Smooth muscle cell (in vitro differentiated cells): ENCODE results near the gene RNGTT. TPM values are rescaled to one million over a fixed set of nuclear protein-coding genes. Genes with fewer than 3 reads are reported as not detected.

ENCODE experiments used
- DNase-seq: peaks from one replicate; lab custom pipeline; 2025; ENCODE audit not compliant: unreplicated experiment; lab: John Stamatoyannopoulos, UW
- H2AFZ ChIP-seq: fragments of 200-600 bp; sonication (generic); 2 replicates; pipeline ENCODE4 v1.6.0; 2016; ENCODE audit warnings: antibody characterized with exemption, low read depth, mild to moderate bottlenecking
- H3F3A ChIP-seq: fragments of 200-600 bp; sonication (generic); 2 replicates; pipeline ENCODE4 v1.6.0; 2017; ENCODE audit warnings: antibody characterized with exemption, low read depth
- H3K27ac ChIP-seq: fragments of 200-600 bp; sonication (generic); 2 replicates; pipeline ENCODE4 v1.5.1; 2016; ENCODE audit warnings: low read depth, mild to moderate bottlenecking
- H3K27me3 ChIP-seq: fragments of 200-600 bp; sonication (generic); 2 replicates; pipeline ENCODE4 v1.6.1; 2016; ENCODE audit warnings: low read depth, mild to moderate bottlenecking
- H3K36me3 ChIP-seq: fragments of 200-600 bp; sonication (generic); 2 replicates; pipeline ENCODE4 v1.5.1; 2016; ENCODE audit warnings: low read depth
- H3K4me1 ChIP-seq: fragments of 200-600 bp; sonication (generic); 2 replicates; pipeline ENCODE4 v1.5.1; 2016; ENCODE audit warnings: low read depth
- H3K4me2 ChIP-seq: fragments of 200-600 bp; sonication (generic); 2 replicates; pipeline ENCODE4 v1.6.0; 2016; ENCODE audit warnings: mild to moderate bottlenecking
- H3K4me3 ChIP-seq: fragments of 200-600 bp; sonication (generic); 2 replicates; pipeline ENCODE4 v1.5.1; 2016; ENCODE audit warnings: mild to moderate bottlenecking
- H3K79me2 ChIP-seq: fragments of 200-600 bp; sonication (generic); 2 replicates; pipeline ENCODE4 v1.6.0; 2016; ENCODE audit warnings: low read depth, mild to moderate bottlenecking
- H3K9ac ChIP-seq: fragments of 200-600 bp; sonication (generic); 2 replicates; pipeline ENCODE4 v1.6.0; 2016; ENCODE audit warnings: low read depth
- H3K9me3 ChIP-seq: fragments of 200-600 bp; sonication (generic); replicated peaks from 2 replicates; pipeline ENCODE4 v1.5.1; 2016; ENCODE audit warnings: low read depth
- H4K20me1 ChIP-seq: fragments of 200-600 bp; sonication (generic); 2 replicates; pipeline ENCODE4 v1.6.0; 2016; ENCODE audit warnings: low read depth
- CTCF ChIP-seq: fragments of 200-600 bp; sonication (generic); IDR thresholded peaks from 2 replicates; pipeline ENCODE4 v1.5.1; 2017; ENCODE audit warnings: borderline replicate concordance, mild to moderate bottlenecking, antibody characterized with exemption; ENCODE audit not compliant: insufficient read depth, poor library complexity, severe bottlenecking
- WGBS: methylation state at CpG from one replicate; pipeline ENCODE4 v1.1.7; 2016; ENCODE audit warnings: low lambda C conversion rate; 5-methylcytosine and 5-hydroxymethylcytosine counted together
- polyA plus RNA-seq: library from polyadenylated mRNA; unstranded; fragments of >200 nt; fragmentation: Nextera tagmentation; extraction: Ambion mirVana; gene quantifications from 2 replicates; pipeline ENCODE4 v1.2.1, GENCODE V29; 2016
- total RNA-seq: library from RNA; depleted of rRNA; stranded (reverse); fragments of >200 nt; gene quantifications from 2 replicates; pipeline ENCODE4 v1.2.3, GENCODE V29; 2014

The RNGTT gene
- total and polyA plus RNA-seq, 2 experiments from 2014 or later, result 7.5 to 22.7 TPM

GRCh38 chr6:88860310-88860709 is 103.1 kb downstream of the RNGTT start:
- H3K79me2 ChIP-seq, result no peaks in the 10 kb centered on the region
- no peak overlapping the region for H3K4me3 ChIP-seq
- no peaks in the 10 kb centered on the region for H3K36me3 ChIP-seq
- no peak overlapping the region for H3K27ac ChIP-seq
- TF ChIP-seq CTCF, result no peak
- H4K20me1 ChIP-seq, result no peaks in the 10 kb centered on the region
- no peak overlapping the region for H2AFZ ChIP-seq
- no peaks in the 10 kb centered on the region for H3K9me3 ChIP-seq
- H3F3A ChIP-seq, result no peaks in the 10 kb centered on the region
- H3K4me1 ChIP-seq, result no peaks in the 10 kb centered on the region
- no peak overlapping the region for H3K9ac ChIP-seq
- WGBS, result 95% methylated on average over 2 of the region's 2 CpGs
- H3K27me3 ChIP-seq, result no peaks in the 10 kb centered on the region
- no peak for DNase-seq
- H3K4me2 ChIP-seq, result no peak overlapping the region

GRCh38 chr6:88858455-88858854 is 105.0 kb downstream of the RNGTT start:
- Histone ChIP-seq H3K9me3 (no peaks in the 10 kb centered on the region), H3K36me3 (no peaks in the 10 kb centered on the region), H3K4me1 (no peaks in the 10 kb centered on the region), H4K20me1 (no peaks in the 10 kb centered on the region), H3K9ac (no peak overlapping the region), H2AFZ (no peak overlapping the region), H3K4me3 (no peak overlapping the region), H3K27me3 (no peaks in the 10 kb centered on the region), H3F3A (no peaks in the 10 kb centered on the region), H3K27ac (no peak overlapping the region), H3K4me2 (no peak overlapping the region), H3K79me2 (no peaks in the 10 kb centered on the region)
- no peak for TF ChIP-seq CTCF
- WGBS, result 98% methylated on average over 3 of the region's 3 CpGs
- no peak for DNase-seq

- Histone ChIP-seq H3K27ac (no peak overlapping the region), H3K4me3 (no peak overlapping the region), H4K20me1 (no peaks in the 10 kb centered on the region), H3F3A (no peaks in the 10 kb centered on the region), H3K79me2 (no peaks in the 10 kb centered on the region), H3K36me3 (no peaks in the 10 kb centered on the region), H2AFZ (no peak overlapping the region), H3K9ac (no peak overlapping the region), H3K27me3 (no peaks in the 10 kb centered on the region), H3K4me1 (no peaks in the 10 kb centered on the region), H3K9me3 (no peaks in the 10 kb centered on the region), H3K4me2 (no peak overlapping the region)
- WGBS, result 96% methylated on average over 1 of the region's 1 CpG
- DNase-seq, result no peak
- TF ChIP-seq CTCF, result no peak
These were observed 106.9 kb downstream of the RNGTT start for GRCh38 chr6:88856566-88856965.

- Histone ChIP-seq H3K27me3 (no peaks in the 10 kb centered on the region), H3K9me3 (no peaks in the 10 kb centered on the region), H3K79me2 (no peaks in the 10 kb centered on the region), H2AFZ (no peak overlapping the region), H3K9ac (no peak overlapping the region), H3K4me2 (no peak overlapping the region), H3F3A (no peaks in the 10 kb centered on the region), H4K20me1 (no peaks in the 10 kb centered on the region), H3K27ac (no peak overlapping the region), H3K4me1 (no peaks in the 10 kb centered on the region), H3K4me3 (no peak overlapping the region), H3K36me3 (no peaks in the 10 kb centered on the region)
- WGBS, result 93% methylated on average over 2 of the region's 2 CpGs
- TF ChIP-seq CTCF, result no peak
- DNase-seq, result no peak
These were observed 107.8 kb downstream of the RNGTT start for GRCh38 chr6:88855541-88856147.
